ENCODE results near the gene CCDC12.

DNA sequence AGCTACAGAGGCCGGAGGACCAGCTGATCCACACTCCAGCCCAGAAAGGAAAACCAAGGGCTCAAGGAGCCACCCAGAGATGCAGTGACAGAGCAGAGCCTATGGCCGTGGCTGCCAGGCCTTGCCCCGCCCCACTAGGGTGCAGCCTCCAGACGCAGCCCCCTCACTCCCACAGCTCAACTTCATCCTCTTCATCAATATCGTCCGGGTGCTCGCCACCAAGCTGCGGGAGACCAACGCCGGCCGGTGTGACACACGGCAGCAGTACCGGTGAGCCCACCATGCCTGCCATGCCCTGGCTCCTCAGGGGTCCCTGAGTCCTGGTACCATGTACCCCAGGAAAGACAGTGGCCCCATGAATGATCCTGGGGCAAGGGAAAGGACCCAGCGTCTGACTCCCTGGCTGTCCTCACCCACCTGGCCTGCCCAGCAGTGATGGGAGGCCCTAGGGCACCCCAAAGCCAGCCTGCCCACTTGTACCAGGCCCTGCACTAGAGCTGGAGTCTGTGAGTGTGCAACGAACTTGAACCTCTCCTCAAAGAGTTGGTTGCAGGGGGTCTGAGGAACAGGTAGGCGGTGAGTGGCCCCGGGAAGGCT is 74.9 kb downstream of the CCDC12 start:
- TF ChIP-seq, protein P1, sequence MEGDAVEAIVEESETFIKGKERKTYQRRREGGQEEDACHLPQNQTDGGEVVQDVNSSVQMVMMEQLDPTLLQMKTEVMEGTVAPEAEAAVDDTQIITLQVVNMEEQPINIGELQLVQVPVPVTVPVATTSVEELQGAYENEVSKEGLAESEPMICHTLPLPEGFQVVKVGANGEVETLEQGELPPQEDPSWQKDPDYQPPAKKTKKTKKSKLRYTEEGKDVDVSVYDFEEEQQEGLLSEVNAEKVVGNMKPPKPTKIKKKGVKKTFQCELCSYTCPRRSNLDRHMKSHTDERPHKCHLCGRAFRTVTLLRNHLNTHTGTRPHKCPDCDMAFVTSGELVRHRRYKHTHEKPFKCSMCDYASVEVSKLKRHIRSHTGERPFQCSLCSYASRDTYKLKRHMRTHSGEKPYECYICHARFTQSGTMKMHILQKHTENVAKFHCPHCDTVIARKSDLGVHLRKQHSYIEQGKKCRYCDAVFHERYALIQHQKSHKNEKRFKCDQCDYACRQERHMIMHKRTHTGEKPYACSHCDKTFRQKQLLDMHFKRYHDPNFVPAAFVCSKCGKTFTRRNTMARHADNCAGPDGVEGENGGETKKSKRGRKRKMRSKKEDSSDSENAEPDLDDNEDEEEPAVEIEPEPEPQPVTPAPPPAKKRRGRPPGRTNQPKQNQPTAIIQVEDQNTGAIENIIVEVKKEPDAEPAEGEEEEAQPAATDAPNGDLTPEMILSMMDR (IDR thresholded peaks at IDR 0.05; ENCODE audit: insufficient read depth, low read length, poor library complexity, severe bottlenecking): no peak
- TF ChIP-seq EZH2phosphoT487 (conservative IDR thresholded peaks at IDR 0.05; ENCODE audit: low read length): no peak

All from SU-DHL-6 (cell line).